OCI-LY3 (cell line): ENCODE measurements around the gene PRDX6.
"Not testable (repeated sequence)": the region's sequence is repeated elsewhere in the genome, so short reads cannot be mapped to it uniquely, and the experiment has no call there.

Experiments used
- EZH2phosphoT487 ChIP-seq: fragments of 200-600 bp; shearing (Covaris generic); IDR thresholded peaks from 2 replicates; pipeline ENCODE4 v1.6.1; 2018; ENCODE audit warnings: antibody characterized with exemption, mixed run types, low read depth
- TF ChIP-seq, protein P1 (sequence below): fragments of 200-600, 300-600 bp; sonication (generic); IDR thresholded peaks from 2 replicates; pipeline ENCODE4 v1.5.1; 2014; ENCODE audit warnings: antibody characterized with exemption, low read length, low read depth

DNA sequence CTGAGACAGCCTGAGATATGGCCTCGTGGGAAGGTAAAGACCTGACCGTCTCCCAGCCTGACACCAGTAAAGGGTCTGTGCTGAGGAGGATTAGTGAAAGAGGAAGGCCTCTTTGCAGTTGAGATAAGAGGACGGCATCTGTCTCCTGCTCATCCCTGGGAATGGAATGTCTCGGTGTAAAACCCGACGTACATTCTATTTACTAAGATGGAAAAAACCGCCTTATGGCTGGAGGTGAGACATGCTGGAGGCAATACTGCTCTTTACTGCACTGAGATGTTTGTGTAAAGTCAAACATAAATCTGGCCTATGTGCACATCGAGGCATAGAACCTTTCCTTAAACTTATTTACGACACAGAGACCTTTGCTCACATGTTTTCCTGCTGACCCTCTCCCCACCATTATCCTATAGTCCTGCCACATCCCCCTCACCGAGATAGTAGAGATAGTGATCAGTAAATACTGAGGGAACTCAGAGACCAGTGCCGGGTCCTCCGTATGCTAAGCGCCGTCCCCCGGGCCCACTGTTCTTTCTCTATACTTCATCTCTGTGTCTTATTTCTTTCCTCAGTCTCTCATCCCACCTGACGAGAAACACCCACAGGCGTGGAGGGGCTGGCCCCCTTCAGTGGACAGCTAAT lies 2.2 kb upstream of the PRDX6 start:
- TF ChIP-seq, protein P1, sequence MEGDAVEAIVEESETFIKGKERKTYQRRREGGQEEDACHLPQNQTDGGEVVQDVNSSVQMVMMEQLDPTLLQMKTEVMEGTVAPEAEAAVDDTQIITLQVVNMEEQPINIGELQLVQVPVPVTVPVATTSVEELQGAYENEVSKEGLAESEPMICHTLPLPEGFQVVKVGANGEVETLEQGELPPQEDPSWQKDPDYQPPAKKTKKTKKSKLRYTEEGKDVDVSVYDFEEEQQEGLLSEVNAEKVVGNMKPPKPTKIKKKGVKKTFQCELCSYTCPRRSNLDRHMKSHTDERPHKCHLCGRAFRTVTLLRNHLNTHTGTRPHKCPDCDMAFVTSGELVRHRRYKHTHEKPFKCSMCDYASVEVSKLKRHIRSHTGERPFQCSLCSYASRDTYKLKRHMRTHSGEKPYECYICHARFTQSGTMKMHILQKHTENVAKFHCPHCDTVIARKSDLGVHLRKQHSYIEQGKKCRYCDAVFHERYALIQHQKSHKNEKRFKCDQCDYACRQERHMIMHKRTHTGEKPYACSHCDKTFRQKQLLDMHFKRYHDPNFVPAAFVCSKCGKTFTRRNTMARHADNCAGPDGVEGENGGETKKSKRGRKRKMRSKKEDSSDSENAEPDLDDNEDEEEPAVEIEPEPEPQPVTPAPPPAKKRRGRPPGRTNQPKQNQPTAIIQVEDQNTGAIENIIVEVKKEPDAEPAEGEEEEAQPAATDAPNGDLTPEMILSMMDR: not testable (repeated sequence)
- not testable (repeated sequence) for TF ChIP-seq EZH2phosphoT487
